Measurements from ENCODE around the gene SLC25A41. TPM values are rescaled to one million over a fixed set of nuclear protein-coding genes. Genes with fewer than 3 reads are reported as not detected.
"Not testable (repeated sequence)": the region's sequence is repeated elsewhere in the genome, so short reads cannot be mapped to it uniquely, and the experiment has no call there.

Gene SLC25A41
- total and polyA plus RNA-seq, 2 of the 13 experiments (the other 11 are each of a cell fraction or from before 2014, with no cell fraction given) = 0.33 to 0.95 TPM

DNA sequence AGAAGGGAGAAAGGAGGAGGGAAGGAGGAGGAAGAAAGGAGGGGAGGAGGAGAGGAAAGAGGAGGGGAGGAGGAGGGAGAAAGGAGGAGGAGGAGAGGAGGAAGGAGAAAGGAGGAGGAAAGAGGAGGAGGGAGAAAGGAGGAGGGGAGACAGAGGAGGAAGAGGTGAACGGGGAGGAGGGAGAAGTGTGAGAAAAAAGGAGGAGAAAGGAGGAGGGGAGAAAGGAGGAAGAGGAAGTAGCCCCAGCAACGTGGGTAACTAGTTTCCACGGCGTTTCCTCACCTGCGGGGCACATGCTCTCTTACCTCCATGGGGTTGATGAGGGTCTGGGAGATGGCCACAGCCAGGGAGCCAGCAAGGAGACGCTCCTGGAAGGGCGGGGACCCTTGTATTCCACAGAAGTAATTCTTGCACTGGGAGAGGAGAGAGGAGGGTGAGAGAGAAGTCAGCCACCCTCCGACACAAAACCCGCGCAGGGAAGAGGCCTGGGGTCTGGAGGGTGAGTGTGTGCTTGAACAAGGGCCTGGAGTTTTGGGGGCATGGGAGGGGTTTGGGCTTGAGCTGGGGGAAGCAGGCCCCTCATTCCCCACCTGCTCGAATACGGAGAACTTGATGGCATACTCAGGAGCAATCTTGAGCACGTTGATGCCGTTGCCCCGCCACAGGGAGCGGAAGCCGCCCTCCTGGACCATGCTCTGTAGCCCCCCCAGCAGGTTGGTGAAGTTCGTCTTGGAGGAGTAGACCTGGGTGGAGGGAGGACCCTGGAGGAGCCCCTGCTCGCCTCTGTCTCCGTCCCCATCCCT, 3.9 kb downstream of the SLC25A41 start (continued):
- TF ChIP-seq, protein P1, sequence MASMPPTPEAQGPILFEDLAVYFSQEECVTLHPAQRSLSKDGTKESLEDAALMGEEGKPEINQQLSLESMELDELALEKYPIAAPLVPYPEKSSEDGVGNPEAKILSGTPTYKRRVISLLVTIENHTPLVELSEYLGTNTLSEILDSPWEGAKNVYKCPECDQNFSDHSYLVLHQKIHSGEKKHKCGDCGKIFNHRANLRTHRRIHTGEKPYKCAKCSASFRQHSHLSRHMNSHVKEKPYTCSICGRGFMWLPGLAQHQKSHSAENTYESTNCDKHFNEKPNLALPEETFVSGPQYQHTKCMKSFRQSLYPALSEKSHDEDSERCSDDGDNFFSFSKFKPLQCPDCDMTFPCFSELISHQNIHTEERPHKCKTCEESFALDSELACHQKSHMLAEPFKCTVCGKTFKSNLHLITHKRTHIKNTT (CRISPR knock-in tag; IDR thresholded peaks at IDR 0.05) = no peak
- no peak for TF ChIP-seq ZNF3 (CRISPR knock-in tag; IDR thresholded peaks at IDR 0.05)

DNA sequence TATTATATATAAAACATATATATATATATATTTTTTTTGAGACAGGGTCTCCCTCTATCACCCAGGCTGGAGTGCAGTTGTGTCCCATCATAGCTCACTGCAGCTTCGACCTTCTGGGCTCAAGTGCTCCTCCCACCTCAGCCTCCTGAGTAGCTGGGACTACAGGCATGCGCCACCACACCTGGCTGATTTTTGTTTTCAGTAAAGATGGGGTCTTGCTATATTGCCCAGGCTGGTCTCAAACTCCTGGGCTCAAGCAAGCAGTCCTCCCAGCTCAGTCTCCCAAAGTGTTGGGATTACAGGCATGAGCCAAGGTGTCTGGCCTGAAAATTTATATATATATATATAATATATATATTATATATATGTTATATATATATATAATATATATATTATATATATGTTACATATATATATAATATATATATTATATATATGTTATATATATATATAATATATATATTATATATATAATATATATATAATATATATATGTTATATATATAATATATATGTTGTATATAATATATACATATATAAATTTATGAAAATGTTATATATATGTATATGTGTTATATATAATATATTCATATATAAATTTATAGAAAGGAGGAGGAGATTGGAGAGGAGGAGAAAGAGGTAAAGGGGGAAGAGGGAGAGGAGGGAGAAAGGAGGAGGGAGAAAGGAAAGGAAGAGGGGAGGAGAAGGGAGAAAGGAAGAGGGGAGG, 4.7 kb downstream of the SLC25A41 start:
- FAIRE-seq; H4K20me1 ChIP-seq (ENCODE audit: insufficient read depth, low read length); intact Hi-C loops (cut with micrococcal nuclease; ENCODE audit: unreplicated experiment); H3K79me2 ChIP-seq (ENCODE audit: insufficient read depth, low read length); BruUV-seq (replicated peaks); H3K27ac ChIP-seq (ENCODE audit: extremely low read length, insufficient read depth, low read length); H3K9ac ChIP-seq (ENCODE audit: insufficient read depth, low read depth, low read length); H2AFZ ChIP-seq (ENCODE audit: low read length); ATAC-seq; H3K27me3 ChIP-seq (ENCODE audit: control insufficient read depth in 1 of 2, insufficient read depth in 2 of 2, low read length in 2 of 2); H3K9me3 ChIP-seq (ENCODE audit: low read length); H3K36me3 ChIP-seq (replicated peaks in 1 of 2; ENCODE audit: control insufficient read depth in 1 of 2, insufficient read depth in 2 of 2, low read length in 2 of 2); in situ Hi-C loops (cut with HindIII; ENCODE audit: extremely low pct_ligation_motif_present, low pct_unique_long_range_greater_than_20kb); CTCF ChIA-PET (ENCODE audit: low intra/inter-chr PET ratio, low total read pairs); H3K4me3 ChIP-seq (replicated peaks in 1 of 3; ENCODE audit: insufficient read depth in 1 of 3, low read depth in 2 of 3, low read length in 3 of 3); H3K4me2 ChIP-seq (ENCODE audit: low read depth, low read length); POLR2A ChIA-PET; DNase-seq (ENCODE audit: low spot score): not testable (repeated sequence)
- peaks cover 14% of the 10 kb centered on the region for H3K4me1 ChIP-seq (ENCODE audit: insufficient read depth, low read length)
- 50% methylated on average over 2 of the region's 2 CpGs for WGBS (ENCODE audit: low lambda C conversion rate)
- TF ChIP-seq HNRNPK (IDR thresholded peaks at IDR 0.05; ENCODE audit: low read depth, low read length, poor library complexity, severe bottlenecking) = peak; percentile 92

All from HepG2 (cell line).